GM13976 (cell line): ENCODE results near the gene LSG1.

Experiments used
- DNase-seq: peaks from one replicate; pipeline ENCODE4 v3.0.0; 2012; ENCODE audit warnings: low spot score
- CTCF ChIP-seq: IDR thresholded peaks from 2 replicates; pipeline ENCODE4 v1.5.1; 2012; ENCODE audit warnings: borderline replicate concordance, mild to moderate bottlenecking; ENCODE audit not compliant: insufficient read depth; ENCODE audit errors: extremely low read depth, missing control alignments, control extremely low read depth
- in situ Hi-C: fragments of 300-500 bp; cut with MboI; formaldehyde crosslinking; loops from one replicate; pipeline ENCODE4 v1.12.0; 2022; ENCODE audit warnings: low sequenced_read_pairs, mixed read lengths, inconsistent platforms; ENCODE audit not compliant: unreplicated experiment

The LSG1 gene

DNA sequence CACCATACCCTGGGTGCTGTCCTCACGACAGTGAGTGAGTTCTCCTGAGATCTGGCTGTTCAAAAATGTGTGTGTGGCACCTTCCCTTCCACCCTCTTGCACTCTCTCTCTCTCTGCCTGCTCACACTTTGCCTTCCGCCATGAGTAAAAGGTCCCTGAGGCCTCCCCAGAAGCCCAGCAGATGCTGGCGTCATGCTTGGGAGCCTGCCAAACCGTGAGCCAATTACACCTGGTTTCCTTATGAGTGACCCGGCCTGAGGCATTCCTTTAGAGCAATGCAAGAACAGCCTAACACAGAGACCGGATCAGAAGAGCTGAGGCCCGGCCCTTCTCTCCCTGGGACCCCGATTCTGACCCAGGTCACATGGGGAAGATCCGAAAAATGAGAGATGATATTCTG is 54.2 kb downstream of the LSG1 start:
- DNase-seq = no peak
- in situ Hi-C loops = no loop called here
- TF ChIP-seq CTCF = no peak

DNA sequence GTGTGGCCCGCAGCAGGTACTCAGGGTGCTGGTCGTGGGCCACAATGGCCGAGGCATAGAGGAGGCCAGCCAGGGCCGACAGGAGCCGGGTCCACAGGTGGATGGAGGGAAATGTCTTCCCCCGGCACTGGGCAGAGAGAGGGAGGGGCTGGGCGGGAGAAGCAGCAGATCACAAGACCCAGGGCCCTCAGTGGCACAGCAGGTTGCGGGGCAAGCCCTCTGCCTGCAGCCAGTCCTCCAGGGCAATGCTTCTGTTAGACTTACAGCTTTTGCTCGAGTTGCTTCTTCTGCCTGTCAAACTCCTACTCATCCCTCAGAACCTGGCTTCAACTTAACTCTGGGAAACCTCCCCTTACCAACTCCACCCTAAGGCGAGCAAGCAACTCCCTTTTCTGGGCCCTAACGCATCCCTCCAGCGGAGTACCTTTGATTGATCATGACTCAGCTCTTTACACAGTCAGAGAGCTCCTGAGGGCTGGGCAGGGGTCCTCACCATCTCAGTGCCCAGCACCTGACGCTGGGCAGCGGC is 54.8 kb downstream of the LSG1 start:
- in situ Hi-C loops = no loop called here
- TF ChIP-seq CTCF = no peak
- DNase-seq = no peak

DNA sequence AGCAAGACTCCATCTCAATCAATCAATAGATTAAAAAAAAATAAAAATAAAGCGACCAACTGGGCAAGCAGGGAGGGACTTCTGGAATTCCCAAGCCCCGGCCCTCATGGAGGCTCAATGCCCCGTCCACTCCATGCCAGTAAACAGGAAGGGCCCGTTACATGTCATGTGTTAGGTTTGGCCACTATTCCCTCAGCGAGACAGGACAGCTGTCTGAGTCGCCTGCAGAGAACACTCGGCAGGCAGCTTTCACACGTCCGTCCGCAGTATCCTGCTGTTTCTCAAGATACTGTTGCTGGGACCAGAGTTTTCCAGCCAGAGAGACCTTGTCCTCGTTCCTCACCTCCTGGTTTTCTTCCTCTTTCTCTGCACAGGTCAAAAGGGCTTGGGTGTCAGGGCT is 56.8 kb downstream of the LSG1 start:
- DNase-seq = no peak
- TF ChIP-seq CTCF = no peak
- in situ Hi-C loops = no loop called here

- no peak for DNase-seq
- in situ Hi-C loops = no loop called here
- no peak for TF ChIP-seq CTCF
Measured at GRCh38 chr3:194612221-194612620, 59.8 kb downstream of the LSG1 start.

DNA sequence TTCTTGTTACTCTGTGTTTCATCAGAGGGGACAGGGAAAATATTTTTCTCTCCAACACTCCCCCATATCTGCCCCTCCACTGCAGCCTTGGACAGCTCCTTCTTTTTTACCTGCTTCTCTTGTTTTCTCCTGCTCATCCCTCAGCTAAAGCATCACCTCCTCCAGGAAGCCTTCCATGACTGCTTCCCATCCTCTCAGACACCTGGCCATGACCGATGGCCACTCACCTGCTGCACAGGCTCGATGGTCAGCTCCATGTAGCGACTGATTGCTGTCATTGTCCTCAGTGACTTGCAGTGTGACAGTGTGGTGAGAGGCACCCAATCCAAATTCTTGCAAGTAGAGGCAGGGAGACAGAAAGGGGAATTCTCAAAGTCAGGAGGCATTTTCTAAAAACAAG is 61.3 kb downstream of the LSG1 start:
- no peak for TF ChIP-seq CTCF
- DNase-seq = no peak
- in situ Hi-C loops = no loop called here

- no peak for TF ChIP-seq CTCF
- in situ Hi-C loops = no loop called here
Measured at GRCh38 chr3:194609601-194610000, 62.4 kb downstream of the LSG1 start.

DNA sequence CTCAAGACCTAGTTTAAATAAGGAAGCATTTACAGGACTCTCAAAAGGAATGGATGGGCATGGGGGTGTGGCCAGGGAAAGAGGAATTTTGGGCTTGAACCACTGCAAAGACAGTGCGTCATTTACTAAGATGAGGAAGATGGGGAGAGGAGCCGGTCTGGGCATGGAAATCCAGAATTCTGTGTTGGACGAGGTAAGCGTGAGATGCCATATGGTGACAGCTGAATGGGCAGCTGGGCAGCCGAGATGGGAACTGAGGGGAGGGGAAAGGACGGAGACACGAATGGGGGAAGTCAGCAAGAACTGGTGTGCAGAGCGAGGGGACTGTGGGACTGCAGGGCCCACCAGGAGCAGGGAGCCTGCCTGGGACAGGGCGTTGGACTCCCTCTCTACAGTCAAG is 63.0 kb downstream of the LSG1 start:
- in situ Hi-C loops = no loop called here
- TF ChIP-seq CTCF = no peak
- no peak for DNase-seq

More at GRCh38 chr3:194609601-194610000, 62.4 kb downstream of the LSG1 start:
- no peak for DNase-seq
